SK-N-SH treated with all-trans-retinoic acid at 6 μM for 48 hours (cell line): ENCODE results near the gene ZNF148.

ENCODE experiments used
- ATAC-seq: fragments of 200-7000 bp; cut with Tn5 transposase; 3 replicates; pipeline ENCODE4 v1.9.1; 2020; ENCODE audit warnings: mild to moderate bottlenecking, moderate library complexity
- ARNTL ChIP-seq: fragments of 450-650 bp; formaldehyde crosslinking; IDR thresholded peaks from 2 replicates; pipeline ENCODE4 v1.5.0; 2020; ENCODE audit warnings: low read depth, mild to moderate bottlenecking, moderate library complexity, borderline replicate concordance
- BACH2 ChIP-seq: fragments of 250-450 bp; sonication (Bioruptor Pico); IDR thresholded peaks from 2 replicates; pipeline ENCODE4 v1.9.0; 2021; ENCODE audit warnings: mild to moderate bottlenecking, borderline replicate concordance
- CREB5 ChIP-seq: fragments of 250-450 bp; sonication (Bioruptor Pico); IDR thresholded peaks from 2 replicates; pipeline ENCODE4 v1.5.1; 2020; ENCODE audit warnings: low read depth, mild to moderate bottlenecking, moderate library complexity
- CSDC2 ChIP-seq: fragments of 250-450 bp; sonication (Bioruptor Pico); IDR thresholded peaks from 2 replicates; pipeline ENCODE4 v1.5.0; 2020; ENCODE audit warnings: mild to moderate bottlenecking, moderate library complexity
- ESRRG ChIP-seq: fragments of 250-450 bp; sonication (Bioruptor Pico); IDR thresholded peaks from 2 replicates; pipeline ENCODE4 v1.6.1; 2021; ENCODE audit warnings: mild to moderate bottlenecking
- GLIS3 ChIP-seq: fragments of 250-450 bp; sonication (Bioruptor Pico); IDR thresholded peaks from 2 replicates; pipeline ENCODE4 v1.5.0; 2020; ENCODE audit warnings: mild to moderate bottlenecking, moderate library complexity
- ISL1 ChIP-seq: fragments of 250-450 bp; sonication (Bioruptor Pico); IDR thresholded peaks from 2 replicates; pipeline ENCODE4 v2.1.2; 2022; ENCODE audit warnings: mild to moderate bottlenecking, moderate library complexity
- OSR1 ChIP-seq: fragments of 250-450 bp; sonication (Bioruptor Pico); IDR thresholded peaks from 2 replicates; pipeline ENCODE4 v1.8.0; 2022; ENCODE audit warnings: moderate library complexity, mild to moderate bottlenecking, inconsistent platforms
- POU6F1 ChIP-seq: fragments of 250-450 bp; sonication (Bioruptor Pico); IDR thresholded peaks from 2 replicates; pipeline ENCODE4 v1.8.0; 2021; ENCODE audit warnings: low read depth, mild to moderate bottlenecking, moderate library complexity, borderline replicate concordance
- PPARA ChIP-seq: fragments of 250-450 bp; sonication (Bioruptor Pico); IDR thresholded peaks from 2 replicates; pipeline ENCODE4 v1.5.0; 2020; ENCODE audit warnings: mild to moderate bottlenecking, borderline replicate concordance
- RARB ChIP-seq: fragments of 250-450 bp; sonication (Bioruptor Pico); IDR thresholded peaks from 2 replicates; pipeline ENCODE4 v1.8.0; 2021; ENCODE audit warnings: mild to moderate bottlenecking, moderate library complexity
- SNAI2 ChIP-seq: fragments of 250-450 bp; sonication (Bioruptor Pico); IDR thresholded peaks from 2 replicates; pipeline ENCODE4 v1.5.0; 2020; ENCODE audit warnings: mild to moderate bottlenecking, moderate library complexity
- TCF4 ChIP-seq: fragments of 250-450 bp; sonication (Bioruptor Pico); IDR thresholded peaks from 2 replicates; pipeline ENCODE4 v1.8.0; 2021; ENCODE audit warnings: mild to moderate bottlenecking, moderate library complexity, borderline replicate concordance
- TOX ChIP-seq: fragments of 250-450 bp; sonication (Bioruptor Pico); IDR thresholded peaks from 2 replicates; pipeline ENCODE4 v1.8.0; 2021; ENCODE audit warnings: mild to moderate bottlenecking, moderate library complexity, borderline replicate concordance
- TSHZ2 ChIP-seq: fragments of 250-450 bp; sonication (Bioruptor Pico); IDR thresholded peaks from 2 replicates; pipeline ENCODE4 v1.5.0; 2020; ENCODE audit warnings: mild to moderate bottlenecking, moderate library complexity
- ZC3H10 ChIP-seq: fragments of 250-450 bp; sonication (Bioruptor Pico); IDR thresholded peaks from 2 replicates; pipeline ENCODE4 v1.5.1; 2021; ENCODE audit warnings: mild to moderate bottlenecking, moderate library complexity
- ZNF565 ChIP-seq: fragments of 450-650 bp; formaldehyde crosslinking; conservative IDR thresholded peaks from 2 replicates; pipeline ENCODE4 v1.5.0; 2020; ENCODE audit warnings: low read depth, mild to moderate bottlenecking, moderate library complexity
- ZNF70 ChIP-seq: fragments of 450-650 bp; formaldehyde crosslinking; IDR thresholded peaks from 2 replicates; pipeline ENCODE4 v1.5.0; 2020; ENCODE audit warnings: mild to moderate bottlenecking, moderate library complexity
- ZNF8 ChIP-seq: fragments of 450-650 bp; formaldehyde crosslinking; IDR thresholded peaks from 2 replicates; pipeline ENCODE4 v1.5.0; 2020; ENCODE audit warnings: mild to moderate bottlenecking, moderate library complexity
- TF ChIP-seq, protein P1 (sequence below): fragments of 250-450 bp; sonication (Bioruptor Pico); IDR thresholded peaks from 2 replicates; pipeline ENCODE4 v1.5.1; 2021; ENCODE audit warnings: mild to moderate bottlenecking, moderate library complexity
- TF ChIP-seq, protein P2 (sequence below): fragments of 250-450 bp; sonication (Bioruptor Pico); IDR thresholded peaks from 2 replicates; pipeline ENCODE4 v1.8.0; 2020; ENCODE audit warnings: mild to moderate bottlenecking, moderate library complexity, borderline replicate concordance

Gene ZNF148

GRCh38 chr3:125324341-125324740, 50.8 kb downstream of the ZNF148 start:
- no peak for TF ChIP-seq GLIS3 (CRISPR knock-in tag)
- TF ChIP-seq ARNTL (CRISPR knock-in tag) = no peak
- TF ChIP-seq TCF4 (CRISPR knock-in tag) = no peak
- TF ChIP-seq ZNF70 (CRISPR knock-in tag) = no peak
- peak; percentile 64 for ATAC-seq

GRCh38 chr3:125322917-125323316, 52.2 kb downstream of the ZNF148 start:
- no peak for ATAC-seq
- TF ChIP-seq, protein P1, sequence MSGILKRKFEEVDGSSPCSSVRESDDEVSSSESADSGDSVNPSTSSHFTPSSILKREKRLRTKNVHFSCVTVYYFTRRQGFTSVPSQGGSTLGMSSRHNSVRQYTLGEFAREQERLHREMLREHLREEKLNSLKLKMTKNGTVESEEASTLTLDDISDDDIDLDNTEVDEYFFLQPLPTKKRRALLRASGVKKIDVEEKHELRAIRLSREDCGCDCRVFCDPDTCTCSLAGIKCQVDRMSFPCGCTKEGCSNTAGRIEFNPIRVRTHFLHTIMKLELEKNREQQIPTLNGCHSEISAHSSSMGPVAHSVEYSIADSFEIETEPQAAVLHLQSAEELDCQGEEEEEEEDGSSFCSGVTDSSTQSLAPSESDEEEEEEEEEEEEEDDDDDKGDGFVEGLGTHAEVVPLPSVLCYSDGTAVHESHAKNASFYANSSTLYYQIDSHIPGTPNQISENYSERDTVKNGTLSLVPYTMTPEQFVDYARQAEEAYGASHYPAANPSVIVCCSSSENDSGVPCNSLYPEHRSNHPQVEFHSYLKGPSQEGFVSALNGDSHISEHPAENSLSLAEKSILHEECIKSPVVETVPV (CRISPR knock-in tag) = no peak
- TF ChIP-seq ISL1 (CRISPR knock-in tag) = no peak
- no peak for TF ChIP-seq RARB (CRISPR knock-in tag)
- no peak for TF ChIP-seq CSDC2
- no peak for TF ChIP-seq ZNF70 (CRISPR knock-in tag)
- TF ChIP-seq, protein P2, sequence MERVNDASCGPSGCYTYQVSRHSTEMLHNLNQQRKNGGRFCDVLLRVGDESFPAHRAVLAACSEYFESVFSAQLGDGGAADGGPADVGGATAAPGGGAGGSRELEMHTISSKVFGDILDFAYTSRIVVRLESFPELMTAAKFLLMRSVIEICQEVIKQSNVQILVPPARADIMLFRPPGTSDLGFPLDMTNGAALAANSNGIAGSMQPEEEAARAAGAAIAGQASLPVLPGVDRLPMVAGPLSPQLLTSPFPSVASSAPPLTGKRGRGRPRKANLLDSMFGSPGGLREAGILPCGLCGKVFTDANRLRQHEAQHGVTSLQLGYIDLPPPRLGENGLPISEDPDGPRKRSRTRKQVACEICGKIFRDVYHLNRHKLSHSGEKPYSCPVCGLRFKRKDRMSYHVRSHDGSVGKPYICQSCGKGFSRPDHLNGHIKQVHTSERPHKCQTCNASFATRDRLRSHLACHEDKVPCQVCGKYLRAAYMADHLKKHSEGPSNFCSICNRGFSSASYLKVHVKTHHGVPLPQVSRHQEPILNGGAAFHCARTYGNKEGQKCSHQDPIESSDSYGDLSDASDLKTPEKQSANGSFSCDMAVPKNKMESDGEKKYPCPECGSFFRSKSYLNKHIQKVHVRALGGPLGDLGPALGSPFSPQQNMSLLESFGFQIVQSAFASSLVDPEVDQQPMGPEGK (CRISPR knock-in tag) = no peak
- no peak for TF ChIP-seq POU6F1
- TF ChIP-seq OSR1 = no peak
- no peak for TF ChIP-seq PPARA (CRISPR knock-in tag)
- no peak for TF ChIP-seq TSHZ2 (CRISPR knock-in tag)
- TF ChIP-seq SNAI2 (CRISPR knock-in tag) = no peak
- no peak for TF ChIP-seq TCF4 (CRISPR knock-in tag)
- TF ChIP-seq GLIS3 (CRISPR knock-in tag) = no peak
- TF ChIP-seq ZNF565 (CRISPR knock-in tag) = no peak
- no peak for TF ChIP-seq TOX (CRISPR knock-in tag)
- TF ChIP-seq ARNTL (CRISPR knock-in tag) = no peak
- TF ChIP-seq ESRRG (CRISPR knock-in tag) = no peak
- TF ChIP-seq ZNF8 = no peak
- no peak for TF ChIP-seq BACH2

GRCh38 chr3:125322166-125322565, 53.0 kb downstream of the ZNF148 start:
- peak; percentile 98 for ATAC-seq
- TF ChIP-seq TCF4 (CRISPR knock-in tag) = peak; percentile 67; the same call in 1 of the 2 replicates
- no peak for TF ChIP-seq TSHZ2 (CRISPR knock-in tag)
- no peak; the same call in 1 of the 2 replicates for TF ChIP-seq CREB5
- no peak for TF ChIP-seq ARNTL (CRISPR knock-in tag)
- TF ChIP-seq ZNF8 = no peak
- no peak for TF ChIP-seq ZNF70 (CRISPR knock-in tag)
- TF ChIP-seq ISL1 (CRISPR knock-in tag) = peak; percentile 83
- TF ChIP-seq TOX (CRISPR knock-in tag) = no peak
- TF ChIP-seq GLIS3 (CRISPR knock-in tag) = 0 out of 2 replicates have a peak, but pooled peaks have one; percentile 13
- no peak for TF ChIP-seq ZNF565 (CRISPR knock-in tag)
- no peak for TF ChIP-seq CSDC2
- TF ChIP-seq SNAI2 (CRISPR knock-in tag) = no peak
- no peak for TF ChIP-seq ZC3H10 (CRISPR knock-in tag)
- TF ChIP-seq, protein P1 (CRISPR knock-in tag) = no peak
- TF ChIP-seq POU6F1 = peak; percentile 90; the same call in 1 of the 2 replicates
